ENCODE data around the gene IQCM.
A peak's percentile ranks its signal among the peaks of the same experiment; 100 is the strongest.

IQCM gene

DNA sequence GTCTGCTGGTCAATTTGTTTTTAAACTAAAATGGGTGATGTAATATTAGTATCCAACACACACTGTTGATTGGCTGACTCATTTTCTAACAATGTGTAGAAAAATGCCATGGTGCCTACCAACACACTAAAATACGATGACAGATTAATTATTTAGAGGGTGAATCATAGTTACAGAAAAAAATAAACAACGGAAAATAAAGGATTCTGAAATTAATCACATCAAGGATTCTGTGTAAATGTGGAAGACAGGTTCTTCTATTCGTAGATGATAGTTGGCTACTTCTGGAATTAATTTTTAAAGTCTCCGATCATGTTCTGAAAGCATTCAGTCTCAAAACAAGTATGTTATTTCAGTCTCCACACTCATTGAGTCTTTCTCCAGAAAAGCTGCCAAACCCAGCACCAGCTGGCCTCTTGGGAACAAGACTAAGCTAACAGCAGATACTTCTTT lies 8.2 kb upstream of the IQCM start:
- peak overlapping the region; percentile 29 for H3K27ac ChIP-seq (ENCODE audit: low read depth, low read length)
- no peaks in the 10 kb centered on the region for H3K27me3 ChIP-seq (ENCODE audit: control insufficient read depth in 5 of 5, insufficient read depth in 4 of 5, low read length in 5 of 5)
- peaks cover 0 to 6% (median 0%) of the 10 kb centered on the region in 5 donors for H3K4me1 ChIP-seq (ENCODE audit: control insufficient read depth in 5 of 5, insufficient read depth in 5 of 5, low read length in 5 of 5)
- H3K9ac ChIP-seq (ENCODE audit: low read length in 5 of 5) = peak overlapping the region in 1 of 5 donors; percentile 41
- H3K4me3 ChIP-seq (ENCODE audit: low read depth in 1 of 5, low read length in 5 of 5) = no peak overlapping the region
- H3K9me3 ChIP-seq (ENCODE audit: control insufficient read depth in 5 of 5, low read length in 5 of 5) = no peaks in the 10 kb centered on the region
- H3K36me3 ChIP-seq (ENCODE audit: control insufficient read depth in 5 of 5, insufficient read depth in 5 of 5, low read length in 5 of 5) = no peaks in the 10 kb centered on the region

- Histone ChIP-seq H3K4me1 (ENCODE audit: control insufficient read depth in 5 of 5, insufficient read depth in 5 of 5, low read length in 5 of 5) (no peaks in the 10 kb centered on the region), H3K27ac (ENCODE audit: low read depth, low read length) (no peak overlapping the region), H3K36me3 (ENCODE audit: control insufficient read depth in 5 of 5, insufficient read depth in 5 of 5, low read length in 5 of 5) (no peaks in the 10 kb centered on the region), H3K9ac (ENCODE audit: low read length in 5 of 5) (no peak overlapping the region), H3K9me3 (ENCODE audit: control insufficient read depth in 5 of 5, low read length in 5 of 5) (peaks cover 0 to 10% (median 0%) of the 10 kb centered on the region in 5 donors), H3K4me3 (ENCODE audit: low read depth in 1 of 5, low read length in 5 of 5) (no peak overlapping the region), H3K27me3 (ENCODE audit: control insufficient read depth in 5 of 5, insufficient read depth in 4 of 5, low read length in 5 of 5) (no peaks in the 10 kb centered on the region)
Observed at GRCh38 chr4:149801416-149801815, 14.2 kb downstream of the IQCM start.

DNA sequence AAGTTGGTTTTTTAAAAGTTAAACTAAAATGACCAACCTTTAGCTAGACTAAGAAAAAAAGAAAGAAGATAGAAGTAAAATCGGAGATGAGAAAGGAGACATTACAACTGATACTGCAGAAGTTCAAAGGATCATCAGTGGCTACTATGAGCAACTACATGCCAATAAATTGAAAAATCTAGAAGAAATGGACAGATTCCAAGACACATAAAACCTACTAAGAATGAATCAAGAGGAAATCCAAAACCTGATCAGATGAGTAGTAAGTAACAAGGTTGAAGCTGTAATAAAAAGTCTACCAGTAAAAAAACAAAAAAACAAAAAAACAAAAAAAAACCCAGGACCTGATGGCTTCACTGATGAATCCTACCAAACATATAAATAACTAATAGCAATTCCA lies 16.1 kb downstream of the IQCM start:
- H3K4me3 ChIP-seq (ENCODE audit: low read depth in 1 of 5, low read length in 5 of 5) = no peak overlapping the region
- H3K27ac ChIP-seq (ENCODE audit: low read depth, low read length) = no peak overlapping the region
- H3K4me1 ChIP-seq (ENCODE audit: control insufficient read depth in 5 of 5, insufficient read depth in 5 of 5, low read length in 5 of 5) = no peaks in the 10 kb centered on the region
- H3K36me3 ChIP-seq (ENCODE audit: control insufficient read depth in 5 of 5, insufficient read depth in 5 of 5, low read length in 5 of 5) = no peaks in the 10 kb centered on the region
- no peak overlapping the region for H3K9ac ChIP-seq (ENCODE audit: low read length in 5 of 5)
- H3K27me3 ChIP-seq (ENCODE audit: control insufficient read depth in 5 of 5, insufficient read depth in 4 of 5, low read length in 5 of 5) = no peaks in the 10 kb centered on the region
- peaks cover 0 to 10% (median 0%) of the 10 kb centered on the region in 5 donors for H3K9me3 ChIP-seq (ENCODE audit: control insufficient read depth in 5 of 5, low read length in 5 of 5)

DNA sequence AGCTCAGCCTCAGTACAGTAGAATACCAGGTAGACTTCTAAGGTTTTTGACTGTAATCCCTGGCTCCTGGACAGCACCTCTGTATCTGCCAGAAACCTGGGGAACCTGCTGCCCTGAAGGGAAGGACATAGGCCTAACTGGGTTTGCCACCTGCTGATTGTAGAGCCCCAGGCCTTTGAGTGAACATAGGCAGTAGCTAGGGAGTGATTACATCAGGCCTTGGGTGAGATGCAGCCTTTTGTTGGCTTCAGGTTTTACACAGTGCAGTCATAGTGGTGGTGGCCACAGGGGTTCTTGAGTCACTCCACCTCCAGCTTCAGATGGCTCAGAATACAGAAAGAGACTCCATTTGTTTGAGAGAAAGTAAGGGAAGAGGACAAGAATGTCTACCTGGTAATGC lies 19.3 kb downstream of the IQCM start:
- no peaks in the 10 kb centered on the region for H3K36me3 ChIP-seq (ENCODE audit: control insufficient read depth in 5 of 5, insufficient read depth in 5 of 5, low read length in 5 of 5)
- H3K27ac ChIP-seq (ENCODE audit: low read depth, low read length) = no peak overlapping the region
- H3K27me3 ChIP-seq (ENCODE audit: control insufficient read depth in 5 of 5, insufficient read depth in 4 of 5, low read length in 5 of 5) = no peaks in the 10 kb centered on the region
- no peaks in the 10 kb centered on the region for H3K9me3 ChIP-seq (ENCODE audit: control insufficient read depth in 5 of 5, low read length in 5 of 5)
- no peaks in the 10 kb centered on the region for H3K4me1 ChIP-seq (ENCODE audit: control insufficient read depth in 5 of 5, insufficient read depth in 5 of 5, low read length in 5 of 5)
- no peak overlapping the region for H3K9ac ChIP-seq (ENCODE audit: low read length in 5 of 5)
- no peak overlapping the region for H3K4me3 ChIP-seq (ENCODE audit: low read depth in 1 of 5, low read length in 5 of 5)

DNA sequence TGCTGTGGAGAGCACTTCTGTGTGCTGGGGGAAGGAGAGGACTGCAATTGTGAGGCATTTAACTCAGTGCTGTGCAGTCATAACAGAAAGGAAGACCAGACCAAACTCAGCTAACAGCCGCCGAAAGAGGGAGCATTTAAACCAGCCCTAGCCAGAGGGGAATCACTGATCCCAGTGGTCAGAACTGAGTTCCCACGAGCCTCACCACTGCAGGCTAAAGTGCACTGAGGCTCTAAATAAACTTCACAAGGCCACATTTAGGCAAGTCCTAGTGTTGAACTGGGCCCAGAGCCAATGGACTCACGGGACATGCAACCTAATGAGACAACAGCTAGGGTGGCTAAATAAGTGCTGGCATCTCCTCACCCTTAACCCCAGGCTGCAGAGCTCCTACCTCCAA lies 20.4 kb downstream of the IQCM start:
- Histone ChIP-seq H3K27ac (ENCODE audit: low read depth, low read length) (no peak overlapping the region), H3K4me3 (ENCODE audit: low read depth in 1 of 5, low read length in 5 of 5) (no peak overlapping the region), H3K9me3 (ENCODE audit: control insufficient read depth in 5 of 5, low read length in 5 of 5) (no peaks in the 10 kb centered on the region), H3K27me3 (ENCODE audit: control insufficient read depth in 5 of 5, insufficient read depth in 4 of 5, low read length in 5 of 5) (no peaks in the 10 kb centered on the region), H3K9ac (ENCODE audit: low read length in 5 of 5) (no peak overlapping the region), H3K36me3 (ENCODE audit: control insufficient read depth in 5 of 5, insufficient read depth in 5 of 5, low read length in 5 of 5) (no peaks in the 10 kb centered on the region), H3K4me1 (ENCODE audit: control insufficient read depth in 5 of 5, insufficient read depth in 5 of 5, low read length in 5 of 5) (no peaks in the 10 kb centered on the region)

DNA sequence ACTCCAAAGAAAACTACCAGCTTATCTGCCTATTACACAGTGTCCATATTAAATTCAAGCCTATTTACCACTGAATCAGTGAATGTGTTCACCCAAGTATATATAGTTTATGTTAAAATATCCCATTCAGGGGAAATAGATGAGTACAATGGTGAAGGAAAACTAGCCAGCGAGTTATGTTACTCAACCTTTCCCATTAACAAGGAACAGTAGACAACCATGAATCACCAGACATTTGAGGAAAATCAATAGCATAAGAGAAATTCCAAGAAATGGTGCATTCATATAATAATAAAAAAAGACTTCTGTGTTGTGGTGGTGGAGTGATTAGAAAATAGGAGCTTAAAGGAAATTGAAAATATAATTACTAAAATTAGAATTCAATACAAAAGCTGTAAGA lies 21.3 kb downstream of the IQCM start:
- Histone ChIP-seq H3K27ac (ENCODE audit: low read depth, low read length) (no peak overlapping the region), H3K9me3 (ENCODE audit: control insufficient read depth in 5 of 5, low read length in 5 of 5) (no peaks in the 10 kb centered on the region), H3K36me3 (ENCODE audit: control insufficient read depth in 5 of 5, insufficient read depth in 5 of 5, low read length in 5 of 5) (no peaks in the 10 kb centered on the region), H3K9ac (ENCODE audit: low read length in 5 of 5) (no peak overlapping the region), H3K27me3 (ENCODE audit: control insufficient read depth in 5 of 5, insufficient read depth in 4 of 5, low read length in 5 of 5) (no peaks in the 10 kb centered on the region), H3K4me1 (ENCODE audit: control insufficient read depth in 5 of 5, insufficient read depth in 5 of 5, low read length in 5 of 5) (no peaks in the 10 kb centered on the region), H3K4me3 (ENCODE audit: low read depth in 1 of 5, low read length in 5 of 5) (no peak overlapping the region)

DNA sequence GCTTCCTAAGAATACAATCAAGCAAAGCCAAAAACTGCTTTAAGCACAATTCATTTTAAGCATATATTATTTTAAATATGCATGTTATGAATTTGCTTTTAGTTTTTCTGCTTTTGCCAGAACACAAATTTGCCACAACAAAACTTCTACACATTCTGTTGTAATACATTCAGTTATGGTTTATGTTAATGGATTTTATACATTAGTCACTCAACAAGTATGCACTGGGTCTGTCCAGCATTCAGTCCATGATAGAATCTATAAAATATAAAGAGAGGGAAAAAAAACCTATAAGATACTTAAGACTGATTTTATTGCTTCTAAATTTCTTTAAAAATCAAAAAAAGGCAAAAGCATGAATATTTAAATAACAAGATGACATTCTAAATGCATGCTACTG lies 22.2 kb downstream of the IQCM start:
- no peaks in the 10 kb centered on the region for H3K36me3 ChIP-seq (ENCODE audit: control insufficient read depth in 5 of 5, insufficient read depth in 5 of 5, low read length in 5 of 5)
- H3K27ac ChIP-seq (ENCODE audit: low read depth, low read length) = no peak overlapping the region
- no peak overlapping the region for H3K9ac ChIP-seq (ENCODE audit: low read length in 5 of 5)
- H3K4me3 ChIP-seq (ENCODE audit: low read depth in 1 of 5, low read length in 5 of 5) = no peak overlapping the region
- no peaks in the 10 kb centered on the region for H3K4me1 ChIP-seq (ENCODE audit: control insufficient read depth in 5 of 5, insufficient read depth in 5 of 5, low read length in 5 of 5)
- H3K27me3 ChIP-seq (ENCODE audit: control insufficient read depth in 5 of 5, insufficient read depth in 4 of 5, low read length in 5 of 5) = no peaks in the 10 kb centered on the region
- H3K9me3 ChIP-seq (ENCODE audit: control insufficient read depth in 5 of 5, low read length in 5 of 5) = no peaks in the 10 kb centered on the region

- no peaks in the 10 kb centered on the region for H3K36me3 ChIP-seq (ENCODE audit: control insufficient read depth in 5 of 5, insufficient read depth in 5 of 5, low read length in 5 of 5)
Observed at GRCh38 chr4:149791851-149792250, 23.8 kb downstream of the IQCM start.

GRCh38 chr4:149790172-149790907 lies 25.3 kb downstream of the IQCM start:
- Histone ChIP-seq H3K9ac (ENCODE audit: low read length in 5 of 5) (no peak overlapping the region), H3K4me3 (ENCODE audit: low read depth in 1 of 5, low read length in 5 of 5) (no peak overlapping the region), H3K4me1 (ENCODE audit: control insufficient read depth in 5 of 5, insufficient read depth in 5 of 5, low read length in 5 of 5) (no peaks in the 10 kb centered on the region), H3K36me3 (ENCODE audit: control insufficient read depth in 5 of 5, insufficient read depth in 5 of 5, low read length in 5 of 5) (no peaks in the 10 kb centered on the region), H3K9me3 (ENCODE audit: control insufficient read depth in 5 of 5, low read length in 5 of 5) (no peaks in the 10 kb centered on the region), H3K27me3 (ENCODE audit: control insufficient read depth in 5 of 5, insufficient read depth in 4 of 5, low read length in 5 of 5) (no peaks in the 10 kb centered on the region), H3K27ac (ENCODE audit: low read depth, low read length) (no peak overlapping the region)

More at GRCh38 chr4:149791851-149792250, 23.8 kb downstream of the IQCM start:
- H3K27me3 ChIP-seq (ENCODE audit: control insufficient read depth in 5 of 5, insufficient read depth in 4 of 5, low read length in 5 of 5) = no peaks in the 10 kb centered on the region
- H3K9ac ChIP-seq (ENCODE audit: low read length in 5 of 5) = no peak overlapping the region
- H3K27ac ChIP-seq (ENCODE audit: low read depth, low read length) = no peak overlapping the region
- H3K4me1 ChIP-seq (ENCODE audit: control insufficient read depth in 5 of 5, insufficient read depth in 5 of 5, low read length in 5 of 5) = no peaks in the 10 kb centered on the region
- H3K9me3 ChIP-seq (ENCODE audit: control insufficient read depth in 5 of 5, low read length in 5 of 5) = no peaks in the 10 kb centered on the region
- H3K4me3 ChIP-seq (ENCODE audit: low read depth in 1 of 5, low read length in 5 of 5) = no peak overlapping the region

- Histone ChIP-seq H3K36me3 (ENCODE audit: control insufficient read depth in 5 of 5, insufficient read depth in 5 of 5, low read length in 5 of 5) (no peaks in the 10 kb centered on the region), H3K9me3 (ENCODE audit: control insufficient read depth in 5 of 5, low read length in 5 of 5) (no peaks in the 10 kb centered on the region), H3K4me3 (ENCODE audit: low read depth in 1 of 5, low read length in 5 of 5) (no peak overlapping the region), H3K27me3 (ENCODE audit: control insufficient read depth in 5 of 5, insufficient read depth in 4 of 5, low read length in 5 of 5) (no peaks in the 10 kb centered on the region), H3K27ac (ENCODE audit: low read depth, low read length) (no peak overlapping the region), H3K4me1 (ENCODE audit: control insufficient read depth in 5 of 5, insufficient read depth in 5 of 5, low read length in 5 of 5) (no peaks in the 10 kb centered on the region), H3K9ac (ENCODE audit: low read length in 5 of 5) (no peak overlapping the region)
Observed at GRCh38 chr4:149788300-149788699, 27.3 kb downstream of the IQCM start.

Data from subcutaneous abdominal adipose tissue (tissue), 5 donors.